LNCaP clone FGC (cell line): ENCODE data around the gene CCDC196.
"Not testable (repeated sequence)": the region's sequence is repeated elsewhere in the genome, so short reads cannot be mapped to it uniquely, and the experiment has no call there.

Experiments
- DNase-seq: peaks from one replicate; pipeline ENCODE4 v3.0.0-alpha.2; 2011; ENCODE audit warnings: low read depth
- H3K4me3 ChIP-seq: 2 replicates; pipeline ENCODE4 v1.5.1; 2011; ENCODE audit warnings: mild to moderate bottlenecking, low read depth, low read length, control low read depth
- TF ChIP-seq, protein P1 (sequence below): IDR thresholded peaks from 2 replicates; pipeline ENCODE4 v1.5.1; 2012; ENCODE audit warnings: mild to moderate bottlenecking; ENCODE audit not compliant: control insufficient read depth, insufficient read depth; ENCODE audit errors: extremely low read depth

Gene CCDC196

DNA sequence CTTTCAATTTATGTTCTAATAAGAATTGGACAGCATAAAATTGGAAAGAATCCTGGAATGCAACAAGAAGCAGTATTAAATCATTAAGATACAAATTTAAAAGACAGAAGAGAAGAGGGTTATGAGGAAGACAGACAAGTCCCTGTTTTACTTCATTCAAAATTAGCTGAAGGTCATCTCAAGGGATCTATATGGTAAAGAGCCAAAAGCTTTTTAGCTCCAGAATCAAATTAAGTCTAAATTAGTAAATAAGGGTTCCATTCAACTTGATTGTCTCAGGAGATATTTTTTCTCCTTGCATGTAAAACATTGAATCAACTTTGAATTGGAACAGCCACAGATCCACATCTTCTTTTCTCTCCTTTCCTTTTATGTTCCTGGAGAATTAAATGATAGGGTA, 7.6 kb downstream of the CCDC196 start:
- no peak overlapping the region for H3K4me3 ChIP-seq
- no peak for DNase-seq
- TF ChIP-seq, protein P1, sequence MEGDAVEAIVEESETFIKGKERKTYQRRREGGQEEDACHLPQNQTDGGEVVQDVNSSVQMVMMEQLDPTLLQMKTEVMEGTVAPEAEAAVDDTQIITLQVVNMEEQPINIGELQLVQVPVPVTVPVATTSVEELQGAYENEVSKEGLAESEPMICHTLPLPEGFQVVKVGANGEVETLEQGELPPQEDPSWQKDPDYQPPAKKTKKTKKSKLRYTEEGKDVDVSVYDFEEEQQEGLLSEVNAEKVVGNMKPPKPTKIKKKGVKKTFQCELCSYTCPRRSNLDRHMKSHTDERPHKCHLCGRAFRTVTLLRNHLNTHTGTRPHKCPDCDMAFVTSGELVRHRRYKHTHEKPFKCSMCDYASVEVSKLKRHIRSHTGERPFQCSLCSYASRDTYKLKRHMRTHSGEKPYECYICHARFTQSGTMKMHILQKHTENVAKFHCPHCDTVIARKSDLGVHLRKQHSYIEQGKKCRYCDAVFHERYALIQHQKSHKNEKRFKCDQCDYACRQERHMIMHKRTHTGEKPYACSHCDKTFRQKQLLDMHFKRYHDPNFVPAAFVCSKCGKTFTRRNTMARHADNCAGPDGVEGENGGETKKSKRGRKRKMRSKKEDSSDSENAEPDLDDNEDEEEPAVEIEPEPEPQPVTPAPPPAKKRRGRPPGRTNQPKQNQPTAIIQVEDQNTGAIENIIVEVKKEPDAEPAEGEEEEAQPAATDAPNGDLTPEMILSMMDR, result no peak

DNA sequence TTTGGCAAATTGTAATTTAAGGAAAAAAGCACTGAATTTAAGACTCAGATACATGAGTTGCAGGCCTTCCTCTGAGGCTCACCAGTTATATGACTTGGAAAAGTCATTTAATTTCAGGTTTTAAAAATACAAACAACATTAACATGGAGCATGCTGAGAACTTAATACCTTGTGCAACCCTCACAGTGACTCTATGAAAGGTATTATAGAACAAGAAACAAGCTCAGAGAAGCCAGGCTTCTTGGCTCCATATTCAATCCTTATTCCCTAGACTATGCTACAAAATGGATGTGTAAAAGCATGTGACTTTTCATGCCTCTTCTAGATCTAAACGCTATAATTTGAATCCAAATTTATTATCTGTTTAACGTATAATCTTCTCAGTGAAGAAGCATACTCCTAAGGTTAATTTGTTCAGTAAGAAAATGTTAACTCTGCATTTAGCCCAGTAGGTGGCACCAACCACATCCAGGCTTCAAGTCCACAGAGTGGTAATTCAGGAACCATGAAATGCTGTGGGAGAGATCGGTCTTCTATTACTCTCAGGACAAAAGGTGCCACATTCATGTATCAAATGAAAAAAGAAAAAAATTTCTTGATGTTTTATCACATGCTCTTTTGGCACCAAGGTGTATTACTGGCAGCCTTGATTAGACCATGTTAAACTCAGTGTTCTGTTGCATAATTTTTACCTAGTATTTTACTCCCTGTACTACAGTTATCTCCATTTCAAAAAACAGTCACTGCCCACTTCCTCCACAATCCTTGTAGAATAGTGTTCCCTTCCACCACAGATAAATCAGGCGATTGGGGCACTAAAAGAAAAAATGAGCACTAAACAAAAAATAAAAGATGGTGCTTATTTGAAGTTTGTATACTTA, 9.3 kb downstream of the CCDC196 start:
- TF ChIP-seq, protein P1, result peak; percentile 89
- peak; percentile 45 for DNase-seq
- H3K4me3 ChIP-seq, result no peak overlapping the region

GRCh38 chr14:66496188-66496807, 10.1 kb downstream of the CCDC196 start:
- no peak overlapping the region for H3K4me3 ChIP-seq

DNA sequence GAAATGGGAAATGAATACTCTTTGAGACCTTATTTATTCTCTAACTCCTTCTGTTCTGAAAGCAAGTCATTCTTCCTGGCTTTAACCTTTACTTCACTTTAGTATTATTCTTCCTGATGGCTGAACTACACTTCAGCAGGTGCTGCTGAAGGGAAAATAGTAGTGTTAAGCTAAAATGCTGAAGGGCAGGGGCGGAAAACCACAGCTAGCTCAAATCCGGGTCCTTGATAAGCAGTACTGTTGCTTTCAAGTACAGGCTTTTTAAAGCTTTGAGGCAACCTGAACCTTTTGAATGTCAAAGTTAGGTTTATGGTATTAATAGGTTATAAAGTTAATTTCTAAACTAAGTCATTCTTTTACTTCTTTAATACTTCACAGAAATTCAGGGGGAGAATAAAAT, 10.7 kb downstream of the CCDC196 start:
- H3K4me3 ChIP-seq, result no peak overlapping the region
- DNase-seq, result no peak

More at GRCh38 chr14:66496188-66496807, 10.1 kb downstream of the CCDC196 start:
- TF ChIP-seq, protein P1, result no peak
- no peak for DNase-seq

DNA sequence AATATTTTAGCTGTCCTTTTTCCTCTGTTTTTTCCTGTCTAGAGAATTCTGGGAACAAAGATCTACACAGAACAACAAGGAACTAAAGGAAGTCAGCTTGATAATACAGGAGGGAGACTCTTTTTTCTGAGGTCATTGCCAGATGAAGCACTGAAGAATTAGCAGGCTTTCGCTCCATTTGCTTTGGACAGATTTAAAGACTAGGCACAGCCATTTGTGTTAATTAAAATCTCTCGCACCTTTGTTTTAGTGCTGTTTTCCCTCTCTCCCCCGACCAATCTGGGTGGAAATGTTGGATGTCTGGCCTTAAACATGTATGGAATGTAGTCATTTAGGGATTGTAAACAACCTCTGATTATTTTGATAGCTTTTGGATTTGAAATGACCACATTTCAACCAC, 12.1 kb downstream of the CCDC196 start:
- DNase-seq, result no peak
- TF ChIP-seq, protein P1, result no peak
- no peak overlapping the region for H3K4me3 ChIP-seq

More for the DNA sequence above, 10.7 kb downstream of the CCDC196 start:
- TF ChIP-seq, protein P1, result no peak

GRCh38 chr14:66501592-66501991, 15.4 kb downstream of the CCDC196 start:
- H3K4me3 ChIP-seq, result no peak overlapping the region
- DNase-seq, result no peak
- TF ChIP-seq, protein P1, result no peak

DNA sequence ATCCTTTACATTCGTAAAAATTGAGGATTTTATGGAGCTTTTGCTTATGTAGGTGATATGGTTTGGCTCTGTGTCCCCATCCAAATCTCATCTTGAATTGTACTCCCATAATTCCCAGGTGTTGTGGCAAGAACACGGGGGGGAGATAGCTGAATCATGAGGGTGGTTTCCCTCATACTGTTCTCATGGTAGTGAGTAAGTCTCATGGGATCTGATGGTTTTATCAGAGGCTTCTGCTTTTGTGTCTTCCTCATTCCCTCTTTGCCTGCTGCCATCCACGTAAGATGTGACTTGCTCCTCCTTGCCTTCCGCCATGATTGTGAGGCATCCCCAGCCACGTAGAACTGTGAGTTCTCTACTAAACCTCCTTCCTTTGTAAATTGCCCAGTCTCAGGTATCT, 16.7 kb downstream of the CCDC196 start:
- not testable (repeated sequence) for DNase-seq, H3K4me3 ChIP-seq
